Renal cortex interstitium (tissue), 11 donors: ENCODE data around the gene CALN1. TPM values are rescaled to one million over a fixed set of nuclear protein-coding genes. Genes with fewer than 3 reads are reported as not detected.
"Not testable (repeated sequence)": the region's sequence is repeated elsewhere in the genome, so short reads cannot be mapped to it uniquely, and the experiment has no call there.

Source experiments
- DNase-seq, 11 donors: peaks; one replicate each; pipeline ENCODE4 v3.0.0-alpha.2; 2013; ENCODE audit warnings: low read depth in 9 of 11, low spot score in 4 of 11; ENCODE audit errors: extremely low read depth in 1 of 11
- polyA plus RNA-seq, 3 donors: library from polyadenylated mRNA; unstranded; fragments of 120-200 nt; gene quantifications; one replicate each; pipeline ENCODE4 v1.2.1, GENCODE V29; 2013; ENCODE audit not compliant: insufficient read length in 3 of 3

Gene CALN1
- polyA plus RNA-seq, 3 donors, result 0.47 to 1.3 (median 1.00) TPM

- DNase-seq, result no peak
Measured at GRCh38 chr7:71868797-71869196, 543.3 kb downstream of the CALN1 start.

DNA sequence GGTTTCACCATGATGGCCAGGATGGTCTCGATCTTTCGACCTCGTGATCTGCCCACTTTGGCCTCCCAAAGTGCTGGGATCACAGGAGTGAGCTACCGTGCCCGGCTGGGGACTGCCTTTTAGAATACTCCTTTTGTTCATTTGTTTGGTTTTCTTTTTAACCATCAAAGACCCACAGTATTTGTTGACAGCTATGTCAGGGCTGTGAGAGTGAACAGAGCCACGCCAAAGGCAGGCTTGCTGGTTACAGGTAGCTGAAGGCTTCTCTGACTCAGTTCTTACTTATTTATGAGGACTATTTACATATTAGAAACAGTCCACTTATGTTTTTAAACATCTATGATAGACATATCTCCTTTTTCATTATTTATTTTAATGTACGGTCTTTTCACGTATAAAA is 544.5 kb downstream of the CALN1 start:
- DNase-seq, result no peak

GRCh38 chr7:71865172-71865571 is 547.0 kb downstream of the CALN1 start:
- DNase-seq, result no peak

GRCh38 chr7:71864130-71864529 is 548.0 kb downstream of the CALN1 start:
- no peak for DNase-seq

DNA sequence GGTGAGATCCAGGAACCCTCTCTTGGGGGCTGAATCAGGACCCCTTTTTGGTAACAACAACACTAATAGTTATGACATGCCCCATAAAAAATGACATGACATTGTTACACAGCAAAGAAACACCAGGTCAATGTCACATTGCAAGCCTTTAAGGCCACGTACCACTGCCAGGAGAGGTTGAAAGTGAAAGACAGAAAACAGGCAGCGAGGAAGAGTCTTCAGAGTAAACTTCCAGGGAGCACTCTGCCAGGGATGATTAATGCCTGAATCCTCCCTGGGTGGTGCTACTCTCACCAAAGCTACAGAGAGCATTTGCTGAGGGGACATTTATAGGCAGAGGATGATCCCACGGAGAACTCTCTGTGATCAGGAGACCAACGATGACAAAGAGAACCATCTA is 551.6 kb downstream of the CALN1 start:
- DNase-seq, result no peak

- no peak for DNase-seq
Measured at GRCh38 chr7:71857338-71857737, 554.8 kb downstream of the CALN1 start.

DNA sequence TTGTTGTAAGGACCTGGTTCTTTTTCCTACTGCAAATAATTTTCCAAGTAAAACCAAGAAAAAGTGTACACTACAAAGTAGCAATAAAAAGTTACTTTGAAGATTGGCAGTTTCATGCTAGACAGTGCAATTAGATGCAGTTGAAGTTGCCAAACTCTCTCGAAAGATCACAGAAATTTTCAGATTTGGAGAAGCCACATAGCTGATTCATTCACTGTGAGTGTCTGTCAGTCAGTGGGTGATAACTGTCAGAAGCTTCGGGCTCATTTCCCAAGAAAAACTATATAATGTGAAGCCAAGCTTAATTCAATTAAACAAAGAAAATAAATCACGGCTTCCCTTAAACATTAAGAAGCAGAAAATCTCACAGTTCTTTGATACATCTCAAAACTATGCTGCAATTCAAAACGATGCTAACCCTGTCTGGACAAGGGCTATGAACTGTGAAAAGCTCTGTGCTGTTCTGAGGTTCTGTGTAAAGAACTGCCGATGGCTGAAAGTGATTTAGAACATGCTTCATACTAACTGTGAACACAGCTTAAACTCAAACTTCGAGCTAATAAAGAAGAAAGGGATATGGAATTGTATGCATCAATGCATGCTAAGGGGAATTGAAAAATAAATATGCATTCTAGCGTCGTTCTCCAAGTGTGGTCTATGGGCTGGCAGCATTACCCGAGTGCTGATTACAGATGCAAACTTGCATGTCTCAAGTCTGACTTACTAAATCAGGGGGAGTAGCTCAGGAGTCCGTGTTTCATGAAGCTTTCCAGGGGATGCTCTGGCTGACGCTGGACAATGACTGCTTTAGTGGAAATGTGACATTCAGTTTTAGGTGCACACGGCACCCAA is 557.4 kb downstream of the CALN1 start:
- no peak for DNase-seq

DNA sequence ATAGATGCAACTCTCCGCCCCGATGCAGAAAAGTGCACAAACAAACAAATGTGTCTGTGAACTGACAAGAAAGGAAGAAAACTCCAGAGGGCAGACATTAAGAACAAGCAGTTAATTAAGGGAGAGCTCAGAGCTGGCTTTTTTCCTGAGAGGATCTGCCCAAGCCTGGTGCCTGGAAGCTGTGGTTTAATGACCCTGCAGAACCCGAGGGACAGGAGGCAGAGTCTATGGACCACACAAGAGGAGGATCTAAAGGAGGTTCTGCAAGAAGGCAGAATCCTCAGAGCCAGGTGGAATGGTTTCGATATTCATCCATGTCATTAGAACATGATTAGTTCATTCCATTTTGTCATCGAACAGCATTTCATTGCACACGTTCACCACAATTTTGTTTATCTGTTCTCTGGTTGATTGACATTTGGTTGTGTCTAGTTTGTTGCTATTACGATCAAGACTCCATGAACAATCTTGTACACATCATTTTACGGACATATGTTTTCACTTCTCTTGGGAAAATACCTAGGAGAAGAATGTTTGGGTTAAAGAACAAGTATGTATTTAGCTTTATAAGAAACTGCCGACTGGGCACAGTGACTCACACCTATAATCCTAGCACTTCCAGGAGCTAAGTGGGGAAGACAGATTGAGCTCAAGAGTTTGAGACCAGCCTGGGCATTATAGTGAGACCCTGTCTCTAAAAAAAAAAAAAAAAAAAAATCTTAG is 560.2 kb downstream of the CALN1 start:
- DNase-seq, result no peak

GRCh38 chr7:71846160-71846559 is 566.0 kb downstream of the CALN1 start:
- peak in 8 of 11 donors; percentile 10 to 21 (median 16) for DNase-seq

DNA sequence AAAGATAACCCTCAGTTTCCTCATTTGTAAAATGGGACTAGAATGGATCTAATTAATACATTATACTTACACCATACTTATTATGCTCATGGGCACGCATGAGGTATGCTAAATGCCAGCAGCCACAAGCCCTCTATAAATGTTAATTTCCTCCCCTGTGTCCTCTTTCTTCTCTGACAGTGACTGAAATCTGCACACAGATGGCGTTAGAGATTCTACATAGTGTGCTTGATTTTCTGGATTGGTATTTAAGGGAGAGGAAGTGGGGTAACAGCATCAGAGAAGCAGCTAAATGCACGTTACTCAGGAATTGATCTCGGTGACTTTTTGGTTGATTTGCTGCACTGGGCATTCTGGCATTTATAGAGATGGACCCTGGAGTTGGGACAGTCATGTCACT is 568.5 kb downstream of the CALN1 start:
- no peak for DNase-seq

- no peak for DNase-seq
Measured at GRCh38 chr7:71842786-71843185, 569.4 kb downstream of the CALN1 start.

DNA sequence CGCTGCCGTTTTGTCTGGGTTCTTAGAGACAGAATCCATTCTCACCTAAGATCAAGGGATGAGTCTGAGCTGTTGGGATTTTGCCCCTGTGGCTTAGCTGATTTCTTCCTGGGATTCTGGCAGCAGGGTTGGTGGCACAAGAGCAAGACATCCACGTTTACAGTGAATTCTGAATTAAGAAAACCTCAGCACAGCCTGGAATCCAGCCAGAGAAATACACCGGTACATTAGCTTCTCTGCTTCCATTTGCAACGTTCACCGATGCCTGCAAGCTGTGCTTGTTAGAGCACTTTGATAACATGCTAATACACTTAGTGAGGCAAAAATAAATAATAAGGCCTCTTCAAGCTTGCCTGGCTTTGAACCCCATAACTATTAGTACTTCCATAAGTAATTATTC is 569.8 kb downstream of the CALN1 start:
- no peak for DNase-seq

DNA sequence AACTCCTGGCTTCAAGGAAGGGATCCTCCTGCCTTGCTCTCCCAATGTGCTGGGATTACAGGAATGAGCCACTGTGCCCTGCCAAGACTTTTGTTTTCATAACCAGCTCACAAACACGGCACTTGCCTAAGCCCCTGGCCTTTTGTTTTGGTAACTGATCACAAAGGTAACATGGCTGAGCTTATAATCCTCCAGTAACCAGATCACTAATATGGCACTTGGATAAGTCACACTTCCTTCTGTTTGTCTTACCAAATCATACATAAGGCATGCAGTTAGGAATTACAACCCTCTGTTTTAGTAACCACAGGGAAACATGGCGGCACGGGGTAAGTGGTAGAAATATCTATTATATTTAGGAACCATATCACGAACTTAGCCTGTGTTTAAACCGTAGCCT is 577.1 kb downstream of the CALN1 start:
- no peak for DNase-seq

DNA sequence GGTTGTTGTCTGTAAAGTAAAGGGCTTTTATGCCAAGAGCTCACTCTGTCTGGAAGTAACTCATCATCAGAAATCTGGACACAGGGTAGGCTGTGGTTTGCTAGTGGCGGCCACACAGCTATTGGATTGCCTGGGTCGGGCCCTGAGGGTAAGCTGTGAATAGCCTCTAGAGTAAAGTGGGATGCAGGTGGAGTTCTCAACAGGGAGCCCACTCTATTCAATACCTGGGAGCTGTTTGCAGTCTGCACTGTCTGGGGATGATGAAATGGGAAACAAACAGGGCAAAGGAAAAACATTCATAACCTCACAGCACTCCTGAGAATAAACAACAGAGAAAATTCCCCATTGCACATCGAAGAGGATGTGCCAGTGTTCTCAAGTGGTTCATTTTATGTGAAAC is 582.6 kb downstream of the CALN1 start:
- DNase-seq, result no peak

- DNase-seq, result no peak
Measured at GRCh38 chr7:71828361-71828760, 583.8 kb downstream of the CALN1 start.

- DNase-seq, result no peak
Measured at GRCh38 chr7:71826141-71826540, 586.0 kb downstream of the CALN1 start.

- DNase-seq, result no peak
Measured at GRCh38 chr7:71824006-71824760, 588.0 kb downstream of the CALN1 start.

DNA sequence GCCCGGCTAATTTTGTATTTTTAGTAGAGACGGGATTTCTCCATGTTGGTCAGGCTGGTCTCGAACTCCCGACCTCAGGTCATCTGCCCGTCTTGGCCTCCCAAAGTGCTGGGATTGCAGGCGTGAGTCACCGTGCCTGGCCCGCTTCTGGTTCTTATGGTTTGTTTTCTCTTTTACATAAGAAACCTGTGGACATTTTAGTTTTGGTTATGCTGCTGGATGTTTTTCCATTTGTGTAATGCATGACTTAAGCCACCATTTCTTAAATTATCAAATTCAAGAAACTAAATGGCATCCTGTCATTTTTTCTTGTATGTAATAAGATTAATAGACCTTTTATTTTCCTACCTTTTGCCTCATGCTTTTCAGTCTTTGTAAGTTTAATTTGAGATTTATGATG is 589.7 kb downstream of the CALN1 start:
- not testable (repeated sequence) for DNase-seq

DNA sequence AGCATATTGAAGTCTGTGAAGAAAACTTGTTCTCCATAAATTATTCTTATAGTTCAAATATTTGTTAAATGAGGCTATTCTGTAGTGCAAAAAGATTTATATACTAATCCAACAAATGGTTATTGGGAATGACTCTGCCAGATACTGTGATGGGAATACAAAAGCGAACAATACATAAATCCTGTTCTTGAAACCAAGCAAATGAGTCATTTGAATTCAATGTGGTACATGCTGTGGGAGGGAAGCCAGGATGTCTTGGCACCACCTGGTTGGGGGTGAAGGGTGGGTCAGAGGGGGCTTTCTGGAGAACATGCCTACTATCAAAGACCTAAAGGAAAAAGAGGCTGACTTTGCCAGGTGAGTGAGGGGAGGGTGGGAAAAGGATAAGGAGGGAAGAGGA is 594.2 kb downstream of the CALN1 start:
- no peak for DNase-seq

GRCh38 chr7:71808115-71808514 is 604.0 kb downstream of the CALN1 start:
- no peak for DNase-seq
